Adipocyte (in vitro differentiated cells): ENCODE results near the gene NCR3LG1.

Experiments used
- DNase-seq: peaks from one replicate; pipeline ENCODE4 v3.0.0-alpha.2; 2015; ENCODE audit warnings: low read depth
- H3K27me3 ChIP-seq: replicated peaks from 2 replicates; pipeline ENCODE4 v1.7.0; 2013; ENCODE audit warnings: mild to moderate bottlenecking, low read length, moderate library complexity; ENCODE audit not compliant: control insufficient read depth, insufficient read depth
- H3K36me3 ChIP-seq: 2 replicates; pipeline ENCODE4 v1.7.0; 2013; ENCODE audit warnings: low read length, mild to moderate bottlenecking, moderate library complexity; ENCODE audit not compliant: control insufficient read depth, insufficient read depth, severe bottlenecking
- H3K4me1 ChIP-seq: 2 replicates; pipeline ENCODE4 v1.7.0; 2013; ENCODE audit warnings: mild to moderate bottlenecking, low read length, moderate library complexity; ENCODE audit not compliant: control insufficient read depth, insufficient read depth
- H3K4me3 ChIP-seq: 2 replicates; pipeline ENCODE4 v1.7.0; 2013; ENCODE audit warnings: mild to moderate bottlenecking, low read length, moderate library complexity
- H3K9ac ChIP-seq: 2 replicates; pipeline ENCODE4 v1.7.0; 2013; ENCODE audit warnings: mild to moderate bottlenecking, low read length, moderate library complexity
- H3K9me3 ChIP-seq: 2 replicates; pipeline ENCODE4 v1.7.0; 2013; ENCODE audit warnings: mild to moderate bottlenecking, low read length, moderate library complexity; ENCODE audit not compliant: control insufficient read depth

NCR3LG1 gene

DNA sequence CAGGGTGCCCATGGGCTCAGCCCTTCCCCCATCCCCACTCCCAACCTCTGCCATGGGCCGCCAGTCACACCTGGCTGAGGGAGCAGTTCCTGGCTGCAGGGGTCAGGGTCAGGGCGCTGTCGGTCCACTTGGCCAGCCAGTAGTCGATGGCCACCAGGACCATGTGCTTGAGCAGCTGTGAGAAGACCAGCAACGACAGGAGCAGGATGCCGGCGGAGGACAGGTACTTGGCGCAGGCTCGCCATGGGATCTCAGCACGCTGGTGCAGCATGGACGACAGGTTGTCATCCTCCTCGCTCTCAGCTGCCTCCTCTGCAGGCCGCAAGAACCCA, 55.2 kb downstream of the NCR3LG1 start:
- Histone ChIP-seq H3K36me3 (no peaks in the 10 kb centered on the region), H3K4me3 (no peak overlapping the region), H3K9ac (no peak overlapping the region), H3K4me1 (peaks cover 9% of the 10 kb centered on the region), H3K27me3 (peaks cover 33% of the 10 kb centered on the region), H3K9me3 (no peaks in the 10 kb centered on the region)
- DNase-seq = no peak

DNA sequence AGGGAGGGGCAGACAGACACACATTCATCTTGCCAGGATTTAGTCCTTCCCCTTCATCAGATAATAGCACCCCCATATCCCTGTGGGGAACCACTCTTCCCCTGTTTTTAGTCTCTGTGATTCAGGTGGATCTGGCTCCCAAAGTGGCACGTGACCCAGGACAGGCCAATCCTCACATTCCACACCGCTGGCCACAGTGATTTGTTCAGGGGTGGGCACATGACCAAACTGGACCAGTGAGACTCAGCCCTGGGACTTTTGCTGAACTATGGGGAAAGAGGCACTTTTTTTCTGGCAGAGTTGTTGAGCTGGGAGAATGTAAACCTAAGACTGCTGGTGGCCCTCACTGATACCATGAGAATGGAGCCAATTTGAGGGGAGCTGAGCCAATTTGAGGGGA, 56.0 kb downstream of the NCR3LG1 start:
- no peaks in the 10 kb centered on the region for H3K36me3 ChIP-seq
- H3K9ac ChIP-seq = no peak overlapping the region
- peaks cover 9% of the 10 kb centered on the region for H3K4me1 ChIP-seq
- no peak for DNase-seq
- H3K27me3 ChIP-seq = peaks cover 36% of the 10 kb centered on the region
- no peak overlapping the region for H3K4me3 ChIP-seq
- H3K9me3 ChIP-seq = no peaks in the 10 kb centered on the region

DNA sequence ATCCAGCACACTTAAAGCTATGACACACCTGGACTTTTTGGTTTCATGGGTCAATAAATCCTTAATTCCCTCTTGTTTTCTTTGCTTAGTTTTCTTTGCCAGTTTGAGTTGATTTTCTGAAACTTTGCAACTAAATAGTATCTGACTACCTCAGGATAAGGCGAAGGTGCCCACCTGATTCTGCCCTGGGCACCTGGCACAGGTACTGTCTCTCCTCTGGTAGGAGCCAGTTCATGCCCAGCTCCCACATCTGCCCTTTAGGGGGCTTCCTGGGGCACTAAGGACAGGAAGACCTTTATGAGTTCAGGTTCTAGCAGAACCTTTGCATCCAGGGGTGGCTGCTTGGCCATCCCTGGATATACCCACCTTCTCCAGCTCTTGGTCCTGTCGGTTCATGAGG, 56.4 kb downstream of the NCR3LG1 start:
- Histone ChIP-seq H3K27me3 (peaks cover 41% of the 10 kb centered on the region), H3K36me3 (no peaks in the 10 kb centered on the region), H3K9me3 (no peaks in the 10 kb centered on the region), H3K4me1 (peaks cover 9% of the 10 kb centered on the region), H3K4me3 (no peak overlapping the region), H3K9ac (no peak overlapping the region)
- no peak for DNase-seq

DNA sequence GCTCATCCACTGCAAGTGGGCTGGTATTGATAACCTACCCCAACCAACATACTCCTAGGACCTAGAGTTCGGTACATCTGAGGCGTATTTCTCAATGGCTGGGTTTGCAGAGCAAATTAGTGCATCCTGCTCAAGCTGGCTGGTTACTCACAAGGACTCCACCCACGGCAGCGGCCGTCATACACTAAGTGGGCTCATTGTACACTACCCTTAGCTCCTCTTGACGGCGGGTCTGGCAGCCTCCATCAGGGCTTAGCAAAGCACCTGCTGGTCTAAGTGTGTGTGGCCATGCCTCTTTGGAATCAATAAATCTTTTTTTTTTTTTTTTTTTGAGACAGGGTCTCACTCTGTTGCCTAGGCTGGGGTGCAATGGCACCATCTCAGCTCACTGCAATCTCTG, 57.0 kb downstream of the NCR3LG1 start:
- H3K9ac ChIP-seq = no peak overlapping the region
- no peak overlapping the region for H3K4me3 ChIP-seq
- peaks cover 9% of the 10 kb centered on the region for H3K4me1 ChIP-seq
- no peak for DNase-seq
- no peaks in the 10 kb centered on the region for H3K36me3 ChIP-seq
- H3K9me3 ChIP-seq = no peaks in the 10 kb centered on the region
- H3K27me3 ChIP-seq = peaks cover 46% of the 10 kb centered on the region

DNA sequence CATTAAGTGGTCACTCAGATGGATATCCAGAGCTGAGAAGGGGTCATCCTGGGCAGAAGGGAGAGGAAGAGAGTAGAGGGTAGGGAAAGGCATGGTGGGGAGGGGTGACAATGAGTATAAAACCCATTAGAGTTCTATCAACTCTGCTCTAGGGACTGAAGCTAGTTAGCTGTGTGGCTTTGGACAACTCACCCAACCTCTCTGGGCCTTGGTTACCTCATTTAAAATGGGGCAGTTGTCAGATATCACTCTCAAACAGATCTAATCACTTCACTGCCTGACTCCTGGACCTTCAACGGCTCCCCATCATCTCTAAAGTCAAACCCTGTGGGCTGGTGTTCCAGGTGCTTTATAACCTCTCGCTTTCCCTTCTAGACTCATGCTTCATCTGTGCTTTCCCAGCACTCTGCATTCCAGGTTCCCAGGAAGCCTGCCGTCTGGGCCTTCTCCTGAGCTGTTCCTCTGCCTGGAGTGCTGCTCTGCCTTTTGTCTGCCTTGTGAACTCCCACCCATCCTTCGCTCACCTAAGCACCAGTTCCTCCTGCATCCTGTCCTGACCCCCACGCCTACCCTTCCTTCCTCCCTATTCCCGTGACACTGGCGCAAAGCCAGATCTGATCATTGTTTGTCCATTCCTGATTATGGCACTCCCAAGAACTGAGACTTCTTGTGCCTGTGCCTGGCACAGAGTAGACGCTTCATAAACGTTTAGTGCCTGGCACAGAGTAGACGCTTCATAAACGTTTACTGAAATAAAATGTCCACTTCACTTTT, 59.2 kb downstream of the NCR3LG1 start:
- no peak for DNase-seq
- peaks cover 8% of the 10 kb centered on the region for H3K4me1 ChIP-seq
- H3K9ac ChIP-seq = no peak overlapping the region

DNA sequence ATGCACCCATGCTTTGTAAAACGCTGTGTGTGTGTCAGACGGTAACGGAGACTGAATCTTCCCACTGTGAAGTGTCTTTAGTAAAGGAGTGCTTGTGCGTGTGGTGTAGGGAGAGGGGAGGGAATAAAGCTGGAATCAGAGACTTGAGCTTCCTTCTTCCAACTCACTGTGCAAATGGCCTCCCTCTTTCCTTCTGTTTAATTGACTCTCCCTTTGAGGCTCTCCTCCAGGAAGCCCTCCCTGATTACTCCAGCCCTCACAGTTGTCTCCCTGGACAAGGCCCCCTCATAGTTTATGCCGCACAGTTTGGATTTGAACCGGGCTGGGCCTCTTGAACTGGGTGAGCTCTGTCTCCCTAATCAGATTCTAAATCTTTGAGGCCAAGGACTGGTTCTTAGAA, 59.8 kb downstream of the NCR3LG1 start:
- Histone ChIP-seq H3K27me3 (peaks cover 68% of the 10 kb centered on the region), H3K36me3 (no peaks in the 10 kb centered on the region), H3K9ac (no peak overlapping the region), H3K4me3 (no peak overlapping the region), H3K4me1 (peaks cover 2% of the 10 kb centered on the region), H3K9me3 (no peaks in the 10 kb centered on the region)
- no peak for DNase-seq

More for the DNA sequence above, 59.2 kb downstream of the NCR3LG1 start:
- peaks cover 64% of the 10 kb centered on the region for H3K27me3 ChIP-seq
- no peaks in the 10 kb centered on the region for H3K36me3 ChIP-seq
- no peak overlapping the region for H3K4me3 ChIP-seq
- H3K9me3 ChIP-seq = no peaks in the 10 kb centered on the region

DNA sequence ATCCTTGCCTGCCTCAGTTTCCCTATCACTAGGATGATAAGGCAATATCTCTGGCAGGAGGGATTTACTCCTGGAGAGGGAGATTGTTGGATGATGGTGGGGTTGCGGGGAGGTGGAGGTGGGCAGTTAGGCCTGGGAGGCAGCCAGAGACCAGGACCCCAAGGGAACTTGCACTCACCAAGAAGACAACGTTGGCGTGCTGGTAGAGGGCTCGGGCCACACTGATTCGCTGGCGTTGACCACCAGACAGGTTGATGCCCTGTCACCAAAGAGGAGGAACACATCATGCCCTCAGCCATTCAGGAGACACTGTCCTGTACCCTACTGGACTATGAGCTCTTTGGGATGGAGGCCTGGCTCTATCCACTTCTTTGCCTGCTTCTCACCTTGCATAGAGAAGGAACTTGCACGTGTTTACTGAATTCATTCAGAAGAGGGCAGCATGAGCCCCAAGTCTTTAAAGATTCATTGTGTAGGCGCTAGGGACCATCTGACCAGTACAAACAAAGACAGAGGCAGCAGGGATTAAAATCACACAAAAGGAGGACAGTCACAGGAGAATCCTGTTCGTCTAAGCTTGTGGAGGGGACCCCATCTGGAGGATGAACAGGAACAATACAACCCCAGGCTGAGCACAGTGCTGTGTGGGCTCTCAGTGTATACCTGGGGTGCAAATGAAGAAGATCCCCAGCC, 61.0 kb downstream of the NCR3LG1 start:
- Histone ChIP-seq H3K9ac (no peak overlapping the region), H3K27me3 (peaks cover 69% of the 10 kb centered on the region)

DNA sequence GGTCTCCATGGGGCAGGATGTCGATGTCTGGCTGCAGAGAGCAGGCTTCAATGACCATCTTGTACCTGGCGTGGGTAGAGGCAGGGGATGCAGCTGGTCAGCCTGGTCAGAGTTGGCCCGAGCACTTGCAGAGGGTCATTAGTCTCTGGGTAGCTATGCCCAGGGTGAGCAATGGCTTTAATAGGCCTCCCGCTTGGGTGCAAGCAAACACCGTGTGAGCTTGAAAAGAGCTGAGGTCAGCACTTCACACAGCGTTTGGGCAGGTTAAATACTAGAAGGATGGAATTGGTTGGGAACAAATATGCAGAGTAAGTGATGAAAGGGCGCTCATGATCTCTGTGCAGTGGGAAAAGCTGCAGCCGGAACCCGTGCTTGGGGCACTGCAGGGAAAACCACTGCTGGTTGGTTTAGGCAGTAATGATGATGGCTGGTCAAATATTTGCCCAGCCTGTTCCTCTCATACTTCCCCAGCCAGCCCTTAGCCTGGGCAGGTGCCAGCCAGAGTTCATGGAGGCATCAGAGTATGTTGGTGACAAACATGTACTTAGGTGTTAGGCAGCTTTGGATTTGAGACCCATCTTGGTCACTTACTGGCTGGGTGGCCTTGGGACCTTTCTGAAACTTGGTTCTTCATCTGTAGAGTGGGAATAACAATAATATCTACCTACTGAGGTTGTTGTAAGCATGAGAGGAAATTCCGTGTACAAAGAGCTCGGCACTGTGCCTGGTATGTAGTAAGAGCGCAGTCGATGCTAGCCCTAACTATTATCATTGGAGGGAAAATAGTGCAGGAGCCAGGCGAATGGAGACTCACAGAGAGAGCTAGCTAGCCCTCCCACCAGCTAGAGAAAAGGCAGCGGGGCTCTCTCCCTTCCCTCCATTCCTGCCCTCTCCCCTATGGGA, 62.1 kb downstream of the NCR3LG1 start:
- Histone ChIP-seq H3K27me3 (peaks cover 69% of the 10 kb centered on the region), H3K4me1 (no peaks in the 10 kb centered on the region), H3K9ac (no peak overlapping the region), H3K9me3 (no peaks in the 10 kb centered on the region), H3K36me3 (no peaks in the 10 kb centered on the region), H3K4me3 (no peak overlapping the region)
- DNase-seq = no peak

More for the DNA sequence above, 61.0 kb downstream of the NCR3LG1 start:
- no peak for DNase-seq
- Histone ChIP-seq H3K36me3 (no peaks in the 10 kb centered on the region), H3K4me3 (no peak overlapping the region), H3K9me3 (no peaks in the 10 kb centered on the region), H3K4me1 (no peaks in the 10 kb centered on the region)

DNA sequence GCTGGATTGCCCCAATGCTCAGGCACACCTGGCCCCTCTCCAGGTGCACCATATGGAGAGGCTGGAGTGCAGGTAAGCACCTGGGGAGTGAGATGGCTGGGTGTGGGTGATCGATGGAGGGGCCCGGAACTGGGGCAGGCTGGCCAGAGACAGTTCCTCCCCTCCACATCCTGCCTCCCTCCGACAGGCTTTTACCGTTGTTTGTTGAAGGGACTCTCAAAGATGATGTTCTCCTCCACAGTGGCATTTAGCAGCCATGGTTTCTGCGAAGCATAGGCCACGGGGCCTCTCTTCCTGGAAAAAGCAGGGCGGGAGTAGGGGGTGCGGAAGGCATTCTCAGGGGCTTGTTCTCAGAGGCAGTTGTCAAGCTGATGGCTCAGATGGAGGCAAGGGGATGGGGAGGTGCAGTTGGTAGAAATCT, 62.7 kb downstream of the NCR3LG1 start:
- H3K27me3 ChIP-seq = peaks cover 74% of the 10 kb centered on the region
- no peak overlapping the region for H3K4me3 ChIP-seq
- no peak for DNase-seq
- no peaks in the 10 kb centered on the region for H3K4me1 ChIP-seq
- no peaks in the 10 kb centered on the region for H3K36me3 ChIP-seq
- H3K9me3 ChIP-seq = no peaks in the 10 kb centered on the region
- H3K9ac ChIP-seq = no peak overlapping the region

DNA sequence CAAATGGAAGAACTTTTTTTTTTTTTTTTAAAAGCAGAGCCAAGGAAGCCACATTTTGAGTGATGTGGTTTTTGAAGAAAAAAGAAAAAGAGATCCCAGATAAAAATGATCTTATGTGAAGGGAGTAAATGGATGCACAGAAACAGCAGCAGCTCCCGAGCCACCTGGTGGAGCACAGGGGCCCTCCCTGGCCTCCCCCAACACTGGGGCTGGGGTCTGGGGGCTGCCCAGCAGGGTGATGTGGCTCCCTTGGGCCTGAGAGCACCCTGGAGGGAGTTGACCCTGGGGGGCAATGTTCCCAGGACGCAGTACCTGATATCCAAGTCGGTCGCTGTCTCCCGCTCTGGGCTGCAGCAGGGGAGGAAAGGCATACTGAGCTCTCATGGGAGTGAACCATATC, 63.4 kb downstream of the NCR3LG1 start:
- Histone ChIP-seq H3K4me3 (no peak overlapping the region), H3K36me3 (no peaks in the 10 kb centered on the region)

DNA sequence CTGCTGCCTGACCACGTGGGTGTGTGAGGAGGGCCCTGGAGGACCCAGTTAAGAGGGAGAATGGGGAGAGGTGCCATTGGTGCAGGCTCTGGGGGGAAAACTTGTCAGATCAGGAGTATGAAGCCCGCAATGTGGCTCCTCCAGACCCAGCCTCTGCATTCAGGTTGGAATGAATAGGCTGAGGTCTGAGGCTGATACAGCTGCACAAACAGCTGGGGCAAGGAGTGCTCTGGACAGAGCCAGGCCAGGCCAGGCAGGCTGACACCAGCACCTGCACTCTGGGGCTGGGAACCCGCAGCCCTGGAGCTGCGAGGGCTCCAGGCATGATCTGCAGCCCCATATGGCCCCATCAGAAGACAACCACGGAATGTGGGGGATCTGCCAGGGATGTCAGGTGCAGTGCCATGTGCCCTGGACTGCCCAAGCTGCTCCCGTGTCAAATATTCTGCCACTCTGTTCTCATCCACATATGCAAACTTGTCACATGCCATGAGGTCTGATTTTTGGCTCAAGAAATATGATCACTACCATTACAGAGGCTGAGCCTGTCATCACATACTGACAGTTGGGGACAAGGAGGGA, 64.0 kb downstream of the NCR3LG1 start:
- peaks cover 83% of the 10 kb centered on the region for H3K27me3 ChIP-seq
- no peak overlapping the region for H3K9ac ChIP-seq

More for the DNA sequence above, 63.4 kb downstream of the NCR3LG1 start:
- Histone ChIP-seq H3K27me3 (peaks cover 79% of the 10 kb centered on the region), H3K9ac (no peak overlapping the region), H3K4me1 (no peaks in the 10 kb centered on the region), H3K9me3 (no peaks in the 10 kb centered on the region)
- no peak for DNase-seq

More for the DNA sequence above, 64.0 kb downstream of the NCR3LG1 start:
- Histone ChIP-seq H3K9me3 (no peaks in the 10 kb centered on the region), H3K4me3 (no peak overlapping the region), H3K4me1 (no peaks in the 10 kb centered on the region), H3K36me3 (no peaks in the 10 kb centered on the region)
- no peak for DNase-seq
